Epithelial cell of esophagus (primary cell): ENCODE data around the gene CAMK2B.

ENCODE experiments used
- DNase-seq: peaks from one replicate; pipeline ENCODE4 v3.0.0; 2010; ENCODE audit warnings: low read depth
- H3K4me3 ChIP-seq: 2 replicates; pipeline ENCODE4 v1.5.1; 2011; ENCODE audit warnings: mild to moderate bottlenecking, low read length, control low read depth
- TF ChIP-seq, protein P1 (sequence below): IDR thresholded peaks from 2 replicates; pipeline ENCODE4 v1.5.1; 2011; ENCODE audit warnings: low read depth, mild to moderate bottlenecking, low read length, control low read depth, inconsistent platforms; ENCODE audit not compliant: insufficient read depth; ENCODE audit errors: missing control alignments

Gene CAMK2B

DNA sequence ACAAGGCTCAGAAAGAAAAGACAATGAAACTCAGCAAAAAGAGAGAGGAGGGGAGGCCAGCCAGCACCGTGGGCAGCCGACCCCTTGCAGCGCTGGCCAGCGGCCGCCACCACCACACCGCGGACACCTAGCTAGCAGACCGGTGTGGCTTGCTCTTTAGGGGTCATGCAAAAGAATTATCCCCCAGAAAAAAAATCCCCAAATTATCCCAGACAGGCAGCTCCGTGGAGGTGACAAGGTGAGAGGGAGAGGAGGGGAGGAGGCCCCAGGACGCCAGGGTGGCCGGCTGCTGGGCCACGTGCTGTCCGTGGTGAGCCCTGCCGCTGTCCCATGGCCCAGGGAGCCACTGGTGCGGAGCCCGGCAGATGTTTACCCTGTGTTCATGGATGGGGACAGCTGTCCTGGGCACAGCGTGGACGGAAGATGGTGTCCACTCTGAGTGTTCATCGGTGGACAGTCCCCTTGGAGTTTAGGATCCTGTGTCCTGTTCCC is 108.1 kb downstream of the CAMK2B start:
- no peak for DNase-seq
- H3K4me3 ChIP-seq: no peak overlapping the region
- TF ChIP-seq, protein P1, sequence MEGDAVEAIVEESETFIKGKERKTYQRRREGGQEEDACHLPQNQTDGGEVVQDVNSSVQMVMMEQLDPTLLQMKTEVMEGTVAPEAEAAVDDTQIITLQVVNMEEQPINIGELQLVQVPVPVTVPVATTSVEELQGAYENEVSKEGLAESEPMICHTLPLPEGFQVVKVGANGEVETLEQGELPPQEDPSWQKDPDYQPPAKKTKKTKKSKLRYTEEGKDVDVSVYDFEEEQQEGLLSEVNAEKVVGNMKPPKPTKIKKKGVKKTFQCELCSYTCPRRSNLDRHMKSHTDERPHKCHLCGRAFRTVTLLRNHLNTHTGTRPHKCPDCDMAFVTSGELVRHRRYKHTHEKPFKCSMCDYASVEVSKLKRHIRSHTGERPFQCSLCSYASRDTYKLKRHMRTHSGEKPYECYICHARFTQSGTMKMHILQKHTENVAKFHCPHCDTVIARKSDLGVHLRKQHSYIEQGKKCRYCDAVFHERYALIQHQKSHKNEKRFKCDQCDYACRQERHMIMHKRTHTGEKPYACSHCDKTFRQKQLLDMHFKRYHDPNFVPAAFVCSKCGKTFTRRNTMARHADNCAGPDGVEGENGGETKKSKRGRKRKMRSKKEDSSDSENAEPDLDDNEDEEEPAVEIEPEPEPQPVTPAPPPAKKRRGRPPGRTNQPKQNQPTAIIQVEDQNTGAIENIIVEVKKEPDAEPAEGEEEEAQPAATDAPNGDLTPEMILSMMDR: no peak

DNA sequence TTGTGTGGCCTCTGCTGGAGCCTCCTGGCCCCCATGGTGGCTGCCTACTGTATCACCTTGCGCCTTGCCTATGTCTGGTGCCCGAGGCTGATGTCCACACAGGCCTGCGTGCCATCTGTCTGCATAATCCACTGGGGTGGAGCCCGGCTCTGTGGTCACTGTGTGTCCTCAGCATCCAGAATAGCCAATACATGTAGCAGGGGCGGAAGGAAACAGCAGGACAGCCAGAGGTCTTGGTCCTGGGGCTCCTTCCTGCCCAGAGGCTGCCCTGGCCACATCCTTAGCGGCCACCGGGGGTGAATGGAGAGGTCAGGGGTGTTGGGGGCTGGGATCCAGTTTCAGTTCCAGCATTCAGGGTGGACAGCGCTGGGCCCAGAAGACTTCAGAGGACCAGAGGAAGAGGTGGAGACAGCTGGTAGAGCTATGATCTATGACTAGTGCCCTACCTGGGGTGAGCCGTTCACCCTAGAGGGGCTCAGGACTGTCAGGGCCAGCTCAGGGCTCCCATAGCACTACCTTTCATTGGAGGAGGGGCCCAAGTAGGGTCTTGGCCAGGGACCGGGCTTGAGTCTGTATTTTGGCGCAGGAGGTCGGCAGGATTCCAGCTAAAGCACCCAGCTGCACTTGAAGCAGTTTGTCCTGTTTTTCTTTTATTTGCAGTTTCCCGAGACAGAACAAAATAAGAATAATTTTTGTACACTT is 108.7 kb downstream of the CAMK2B start:
- no peak for DNase-seq
- TF ChIP-seq, protein P1: no peak
- no peak overlapping the region for H3K4me3 ChIP-seq

DNA sequence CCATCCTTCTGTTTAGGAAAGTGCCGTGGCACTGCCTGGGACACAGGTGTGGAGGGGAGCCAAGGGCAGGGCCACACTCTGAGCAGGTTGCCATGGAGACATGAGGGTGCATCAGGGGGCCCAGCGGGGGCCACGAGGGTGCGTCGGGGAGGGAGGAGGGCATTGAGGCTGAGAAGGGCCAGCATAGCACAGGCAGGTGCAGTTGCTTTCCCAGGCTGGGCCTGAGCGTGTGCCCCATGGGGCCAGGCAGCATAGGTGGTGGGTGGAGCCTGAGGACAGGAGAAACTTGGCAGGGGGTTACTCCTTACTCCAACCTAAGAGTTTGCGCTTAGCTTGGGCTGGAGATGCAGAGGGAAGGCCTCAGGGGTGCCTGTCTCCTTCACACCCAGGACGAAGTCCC is 109.4 kb downstream of the CAMK2B start:
- TF ChIP-seq, protein P1: no peak
- DNase-seq: no peak
- H3K4me3 ChIP-seq: no peak overlapping the region

DNA sequence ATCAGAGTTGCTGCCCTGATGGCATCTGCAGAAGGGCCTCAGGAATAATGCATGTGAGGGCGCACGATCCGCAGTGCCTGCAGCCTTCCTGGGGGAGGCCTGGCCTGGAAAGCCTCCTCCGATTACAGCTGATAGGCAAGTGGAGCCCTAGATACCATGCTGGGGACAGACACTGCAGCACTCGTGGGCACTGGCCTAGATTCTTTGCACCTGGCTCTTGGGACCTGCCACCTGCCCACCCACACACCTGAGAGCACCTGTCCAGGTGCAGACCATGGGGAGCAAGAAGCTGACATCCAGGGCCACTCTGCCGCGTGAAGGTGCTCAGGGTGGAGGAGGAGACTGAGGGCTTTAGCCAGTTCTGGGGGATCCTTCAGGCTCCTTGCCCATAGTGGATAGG is 109.9 kb downstream of the CAMK2B start:
- H3K4me3 ChIP-seq: no peak overlapping the region
- DNase-seq: no peak
- TF ChIP-seq, protein P1: no peak

DNA sequence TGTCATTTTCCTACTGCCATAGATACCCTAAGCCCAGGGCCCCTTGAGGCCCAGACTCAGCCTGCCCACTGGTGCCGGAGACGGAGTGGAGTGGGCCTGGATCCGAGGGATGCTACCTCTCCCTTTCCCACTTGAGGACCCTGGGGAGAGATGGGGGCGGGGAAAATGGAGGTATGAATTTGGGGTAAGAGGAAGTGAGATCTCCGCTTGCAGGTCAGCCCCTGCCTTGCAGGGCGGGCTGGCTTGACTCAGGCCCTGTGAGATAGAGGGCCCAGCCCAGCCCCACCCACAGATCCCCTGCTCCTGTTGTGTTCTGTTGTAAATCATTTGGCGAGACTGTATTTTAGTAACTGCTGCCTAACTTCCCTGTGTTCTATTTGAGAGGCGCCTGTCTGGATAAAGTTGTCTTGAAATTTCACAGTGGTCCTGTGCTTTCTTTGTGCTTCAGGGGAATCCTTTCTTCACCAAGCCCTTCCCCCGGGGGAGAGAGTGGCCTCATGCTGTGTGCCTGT is 111.5 kb downstream of the CAMK2B start:
- TF ChIP-seq, protein P1: no peak
- no peak overlapping the region for H3K4me3 ChIP-seq
- no peak for DNase-seq

DNA sequence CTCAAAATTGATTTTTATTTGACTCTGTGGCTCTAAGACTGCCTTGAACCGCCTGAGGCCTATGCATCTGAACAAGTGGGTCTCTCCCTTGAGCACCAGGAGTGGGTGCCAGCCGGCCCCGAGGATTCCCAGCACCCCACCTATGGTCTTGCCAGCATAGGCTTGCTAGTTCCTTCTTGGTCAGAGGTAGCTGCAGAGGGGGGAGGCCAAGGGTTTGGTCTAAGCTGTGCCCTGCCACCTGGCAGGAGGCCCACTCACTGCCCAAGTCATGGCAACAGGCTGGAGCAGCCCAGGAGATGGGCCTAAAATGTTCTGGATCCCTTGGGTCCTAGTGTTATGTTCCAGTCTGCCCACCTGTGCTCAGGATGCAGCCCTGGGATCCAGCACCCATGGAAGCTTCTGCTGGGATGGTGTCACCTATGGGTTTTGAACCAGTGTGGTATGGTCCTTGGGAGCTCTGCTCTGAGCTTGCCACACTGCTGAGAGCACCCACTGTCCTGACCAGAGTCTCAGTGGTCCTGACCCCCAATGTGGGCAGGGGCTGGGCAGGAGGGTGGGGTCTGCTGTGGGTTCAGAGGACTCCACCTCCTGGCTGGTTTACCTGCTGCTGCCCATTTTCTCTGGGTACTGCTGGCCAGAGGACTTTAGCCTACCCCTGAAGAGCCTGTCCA is 112.1 kb downstream of the CAMK2B start:
- TF ChIP-seq, protein P1: no peak
- no peak overlapping the region for H3K4me3 ChIP-seq
- no peak for DNase-seq
